NCI-H1092 (cell line): ENCODE results near the gene CD163L1.

Source experiments
- DNase-seq: peaks from one replicate; lab custom pipeline; 2025; lab: John Stamatoyannopoulos, UW

Gene CD163L1

DNA sequence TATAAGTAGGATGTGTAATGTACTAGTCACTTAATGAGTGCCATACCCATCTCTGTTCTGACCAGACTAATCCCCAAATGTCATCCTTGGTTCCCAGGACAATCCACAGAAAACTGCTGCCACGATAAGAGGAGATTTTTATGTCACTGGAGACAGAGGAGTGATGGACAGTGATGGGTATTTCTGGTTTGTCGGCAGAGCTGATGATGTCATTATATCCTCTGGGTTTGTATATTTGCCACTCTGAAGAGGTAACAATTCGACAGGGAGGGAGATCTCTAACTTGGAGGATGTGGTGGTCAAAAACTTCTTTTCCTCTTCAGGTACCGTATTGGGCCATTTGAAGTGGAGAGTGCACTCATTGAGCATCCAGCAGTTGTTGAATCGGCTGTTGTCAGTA, 119.8 kb downstream of the CD163L1 start:
- no peak for DNase-seq

DNA sequence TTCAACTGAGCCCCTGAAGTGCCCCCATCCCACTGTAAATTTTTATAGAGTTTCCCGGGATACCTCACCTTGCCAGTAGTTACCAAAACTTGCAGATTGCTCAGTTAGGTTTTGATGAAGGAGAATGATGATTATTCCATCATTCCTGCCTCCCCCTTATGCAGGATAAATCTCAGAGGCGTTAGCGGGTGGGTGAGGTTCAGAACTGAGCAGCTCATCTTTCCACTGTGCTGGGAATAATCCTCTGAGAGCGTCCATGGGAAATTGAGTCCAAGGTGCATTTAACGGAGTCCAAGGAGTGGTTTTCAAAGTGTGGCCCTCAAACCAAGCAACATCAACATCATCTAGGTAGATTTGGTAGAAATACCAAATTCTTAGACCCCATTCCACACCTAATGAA, 121.4 kb downstream of the CD163L1 start:
- DNase-seq: no peak

DNA sequence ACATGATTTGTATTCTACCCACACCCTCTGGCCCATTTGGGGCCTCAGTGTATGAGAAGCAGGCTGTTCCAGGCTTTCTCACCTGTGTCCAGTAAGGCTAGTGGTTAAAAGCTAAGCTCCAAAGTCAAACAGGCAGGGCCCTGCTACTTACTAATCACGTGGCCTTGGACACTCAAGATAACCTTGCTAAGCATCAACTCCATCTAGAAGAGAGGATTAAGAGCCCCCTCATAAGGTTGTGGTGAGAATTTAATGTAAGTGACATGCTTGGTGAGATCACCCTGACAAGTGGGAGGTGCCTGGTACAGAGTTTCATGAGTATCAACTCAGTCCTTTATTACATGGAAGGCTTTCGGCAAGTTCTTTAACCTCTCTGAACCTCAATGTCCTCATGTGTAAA, 122.3 kb downstream of the CD163L1 start:
- no peak for DNase-seq

DNA sequence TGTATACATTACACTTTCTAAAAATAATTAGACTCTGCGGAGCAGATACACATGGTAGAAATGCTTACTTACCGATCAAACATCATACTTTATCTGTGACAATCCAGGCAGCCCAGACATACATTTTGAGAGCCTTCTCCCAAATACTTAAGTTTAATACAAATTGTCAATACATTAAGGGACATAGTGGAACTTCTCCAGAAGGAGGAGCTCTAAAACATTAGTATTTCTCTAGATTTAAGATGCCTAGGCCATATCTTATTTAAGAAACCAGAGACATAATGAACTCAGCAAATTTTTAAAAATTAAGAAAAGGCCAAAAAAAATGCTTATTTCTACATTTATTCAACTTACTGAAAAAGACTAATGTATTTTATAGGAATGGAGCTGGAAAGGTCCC, 124.0 kb downstream of the CD163L1 start:
- no peak for DNase-seq

DNA sequence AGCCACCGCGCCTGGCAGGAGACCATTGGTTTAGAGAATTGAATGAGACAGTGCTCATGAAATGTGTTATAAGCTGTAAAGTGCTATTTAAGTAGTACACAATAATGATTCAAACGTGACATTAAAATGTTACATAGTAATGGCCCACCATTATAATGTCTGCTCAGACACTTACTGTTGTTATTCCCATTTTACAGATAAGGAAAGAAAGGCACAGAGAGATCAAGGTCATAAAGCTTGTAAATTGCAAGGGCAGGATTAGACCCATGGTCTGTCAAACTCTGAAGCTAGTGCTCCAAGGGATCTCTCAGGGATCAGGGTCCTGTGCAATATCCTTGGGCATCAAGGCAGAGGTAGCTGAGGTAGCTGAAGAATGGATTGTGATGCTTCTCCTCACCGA, 133.9 kb downstream of the CD163L1 start:
- DNase-seq: no peak
